GM21528 (cell line): ENCODE data around the gene ARHGEF40.

Source experiments
- ATAC-seq: cut with Tn5 transposase; IDR thresholded peaks from one replicate; pipeline ENCODE4 v1.9.1; 2021; ENCODE audit warnings: mild to moderate bottlenecking, moderate library complexity; ENCODE audit not compliant: unreplicated experiment, low FRiP score

Gene ARHGEF40

DNA sequence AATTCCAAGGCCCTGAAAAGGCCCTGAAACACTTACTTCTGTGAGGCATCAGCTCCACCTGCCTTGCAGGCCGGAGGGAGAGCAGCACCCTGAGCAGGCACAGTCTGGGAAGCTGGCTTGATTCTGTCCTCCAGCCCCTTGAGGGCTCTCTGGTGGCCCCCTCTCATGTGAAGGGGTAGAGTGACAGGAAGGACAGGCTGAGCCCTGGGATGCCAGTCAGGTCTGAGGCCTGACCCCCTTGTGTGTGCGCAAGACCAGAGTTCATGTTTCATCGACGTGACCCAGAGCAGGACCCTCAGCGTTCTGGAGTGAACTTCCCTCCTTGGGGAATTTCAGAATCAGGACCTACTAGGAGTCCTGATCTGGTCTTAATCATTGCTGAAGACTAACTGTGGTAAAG is 11.2 kb upstream of the ARHGEF40 start:
- no peak for ATAC-seq

DNA sequence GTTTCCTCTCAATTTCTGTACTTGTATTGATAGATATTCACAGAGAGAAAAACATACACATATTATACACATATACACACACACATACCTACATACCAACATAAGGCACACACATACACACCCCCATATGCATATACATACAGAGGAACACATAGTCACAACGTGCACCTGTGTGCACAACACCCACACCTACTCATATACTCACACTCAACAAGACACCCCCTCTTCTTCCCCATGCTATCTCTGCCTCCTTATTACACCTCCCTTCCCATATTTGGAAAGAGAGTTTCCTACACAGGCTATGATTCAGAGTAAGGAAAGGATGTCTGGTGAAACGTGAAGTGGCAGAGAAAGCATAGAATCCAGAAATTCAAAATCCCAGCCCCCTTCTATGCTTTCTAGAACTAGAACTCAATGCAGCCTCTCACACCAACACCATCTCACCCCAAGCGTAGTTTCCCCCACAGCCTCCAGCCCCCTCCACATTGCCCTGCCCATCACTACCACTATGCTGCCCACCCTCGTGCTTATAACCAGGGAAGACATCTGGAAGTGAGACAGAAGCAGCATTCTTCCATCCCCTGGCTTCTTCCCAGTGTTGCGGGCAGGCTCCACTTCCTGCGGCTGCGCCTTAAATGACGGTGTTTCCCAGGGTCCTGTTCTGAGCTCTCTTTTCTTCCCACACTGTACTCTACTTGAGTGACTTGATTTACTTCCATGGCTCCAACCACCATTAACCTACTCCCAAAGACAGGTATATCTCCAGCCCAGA is 10.1 kb upstream of the ARHGEF40 start:
- no peak for ATAC-seq

DNA sequence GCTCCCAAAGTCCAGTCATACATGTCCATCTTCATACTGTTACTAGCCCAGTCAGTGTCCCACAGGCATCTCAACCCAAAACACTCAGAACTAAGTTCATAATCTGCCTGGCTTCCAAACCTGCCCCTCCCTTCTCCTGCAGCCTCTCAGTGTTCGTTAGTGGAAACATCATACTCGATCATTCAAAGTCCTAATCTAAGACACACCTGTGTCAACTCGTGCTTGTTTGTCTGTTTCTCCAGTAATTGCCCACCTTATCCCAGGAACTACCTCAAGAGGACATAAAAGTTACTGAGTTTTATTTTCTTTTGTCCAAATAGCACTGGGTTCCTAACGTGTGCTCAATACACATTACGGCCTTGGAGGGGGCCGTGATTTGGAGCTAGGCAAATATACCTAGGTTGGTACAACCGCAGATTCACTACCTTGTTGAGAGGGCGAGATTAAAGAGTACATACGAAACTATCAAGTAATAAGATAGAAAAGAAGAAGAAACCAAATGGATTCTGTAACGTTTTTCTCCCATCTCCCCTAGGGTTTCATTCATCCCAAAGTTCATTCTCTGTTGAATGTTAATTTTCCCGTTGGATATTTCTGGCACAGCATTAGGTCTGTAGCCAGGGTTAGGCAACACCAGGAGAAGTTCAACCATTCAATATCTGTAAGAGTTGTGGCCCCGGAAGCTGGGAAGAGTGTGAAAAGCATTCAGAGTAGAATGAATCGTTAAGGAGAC is 9.3 kb upstream of the ARHGEF40 start:
- no peak for ATAC-seq

DNA sequence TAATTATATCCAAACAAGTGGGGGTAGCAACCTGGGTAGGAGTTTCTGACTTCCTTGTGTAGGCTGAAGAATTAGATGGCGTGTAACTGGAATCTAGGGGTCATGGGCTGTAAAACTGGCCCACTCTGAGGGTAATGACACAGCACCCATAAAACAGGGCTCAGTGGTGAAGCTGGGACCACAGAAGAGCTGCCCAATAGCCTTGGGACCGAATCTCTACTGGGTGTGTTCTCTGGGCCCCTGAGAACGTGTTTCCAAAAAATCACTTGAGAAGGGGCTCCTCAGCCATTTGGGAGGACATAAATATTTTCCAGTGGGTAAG is 8.8 kb upstream of the ARHGEF40 start:
- no peak for ATAC-seq

DNA sequence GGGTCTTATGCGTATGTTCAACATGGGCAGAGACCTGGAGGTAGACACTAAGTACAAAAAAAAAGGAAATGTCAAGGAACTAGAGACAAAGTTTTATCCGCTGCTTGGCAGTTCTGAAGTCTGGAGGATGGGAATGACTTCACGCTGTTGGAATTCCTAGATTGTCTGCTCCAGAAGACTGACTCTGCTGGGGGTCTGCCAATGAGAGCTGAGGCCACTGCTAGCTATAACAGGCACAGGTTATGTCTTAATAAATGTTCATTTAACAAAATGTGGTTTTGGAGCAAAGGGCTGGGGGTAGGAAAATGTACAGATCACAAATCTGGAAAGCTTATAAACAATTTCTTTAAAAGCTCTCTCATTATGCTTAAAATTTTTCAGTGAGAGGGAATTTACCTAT is 6.6 kb upstream of the ARHGEF40 start:
- ATAC-seq = no peak

DNA sequence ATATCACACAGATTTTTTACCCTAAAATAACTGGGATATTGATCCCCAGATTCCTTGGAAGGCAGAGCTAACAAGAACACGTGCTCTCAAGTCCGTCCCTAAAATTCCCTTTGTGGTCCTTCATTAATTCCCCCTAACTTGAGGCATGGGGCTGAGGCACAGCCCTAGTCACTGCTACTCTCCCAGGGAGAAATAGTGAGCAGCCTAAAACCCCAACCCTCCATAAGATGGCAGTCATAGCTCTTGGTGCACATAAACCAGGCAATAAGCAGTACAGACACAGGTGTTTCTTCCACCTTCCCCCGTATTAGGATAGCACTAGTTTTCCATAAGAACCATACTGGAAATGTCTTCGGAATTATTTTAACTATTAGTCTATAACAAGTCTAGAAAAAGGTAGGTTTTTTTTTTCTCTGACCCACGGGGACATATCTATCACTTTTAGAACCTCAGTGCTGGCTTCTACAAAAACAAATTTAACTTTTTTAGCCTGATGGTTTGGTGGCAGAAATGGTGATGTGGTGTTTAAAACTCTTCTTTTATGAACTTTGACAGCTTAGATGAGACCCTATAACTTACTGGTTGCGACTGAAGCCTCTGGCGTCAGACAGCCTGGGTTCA is 3.1 kb upstream of the ARHGEF40 start:
- ATAC-seq = no peak

DNA sequence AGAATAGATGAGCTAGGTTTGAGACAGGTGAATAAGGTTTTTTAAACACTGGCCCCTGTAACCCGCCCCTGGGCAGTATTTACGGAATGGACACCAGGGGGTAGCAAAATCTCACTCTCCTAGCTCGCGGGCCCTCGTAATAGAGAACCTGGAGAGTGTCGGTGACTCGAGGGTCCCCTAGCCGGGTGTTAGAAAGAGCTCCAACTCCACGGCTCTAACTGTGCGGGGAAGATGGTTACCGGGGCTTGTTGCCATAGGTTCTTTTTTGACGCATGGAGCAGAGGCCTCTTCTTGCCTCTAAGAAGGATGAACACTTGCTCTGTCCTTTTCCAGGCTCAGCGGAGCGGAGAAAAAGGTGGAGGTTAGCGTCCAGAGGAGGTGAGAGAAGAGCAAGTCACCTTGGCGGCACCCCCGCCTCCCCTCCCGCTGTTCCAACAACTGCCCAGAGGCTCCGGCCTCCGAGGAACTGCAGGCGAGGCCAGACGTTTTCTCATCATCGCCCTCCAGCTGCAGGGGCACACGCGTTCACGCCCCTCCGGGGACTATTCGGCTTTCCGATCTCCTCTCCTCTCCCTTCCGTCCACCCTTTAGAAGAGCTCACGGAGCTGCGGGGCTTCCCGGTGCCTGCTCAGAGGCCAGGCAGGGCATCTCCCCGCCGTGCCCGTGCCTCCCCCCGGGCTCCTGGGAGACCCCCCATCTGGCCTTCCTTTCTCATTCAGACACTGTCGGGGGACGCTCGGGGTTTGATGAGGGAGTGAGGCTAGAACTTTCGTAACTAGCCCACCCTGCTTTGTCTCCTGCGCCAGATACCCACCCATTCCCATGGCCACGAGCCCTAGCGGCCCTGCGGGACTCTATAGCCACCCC is 1.4 kb upstream of the ARHGEF40 start:
- ATAC-seq = no peak

DNA sequence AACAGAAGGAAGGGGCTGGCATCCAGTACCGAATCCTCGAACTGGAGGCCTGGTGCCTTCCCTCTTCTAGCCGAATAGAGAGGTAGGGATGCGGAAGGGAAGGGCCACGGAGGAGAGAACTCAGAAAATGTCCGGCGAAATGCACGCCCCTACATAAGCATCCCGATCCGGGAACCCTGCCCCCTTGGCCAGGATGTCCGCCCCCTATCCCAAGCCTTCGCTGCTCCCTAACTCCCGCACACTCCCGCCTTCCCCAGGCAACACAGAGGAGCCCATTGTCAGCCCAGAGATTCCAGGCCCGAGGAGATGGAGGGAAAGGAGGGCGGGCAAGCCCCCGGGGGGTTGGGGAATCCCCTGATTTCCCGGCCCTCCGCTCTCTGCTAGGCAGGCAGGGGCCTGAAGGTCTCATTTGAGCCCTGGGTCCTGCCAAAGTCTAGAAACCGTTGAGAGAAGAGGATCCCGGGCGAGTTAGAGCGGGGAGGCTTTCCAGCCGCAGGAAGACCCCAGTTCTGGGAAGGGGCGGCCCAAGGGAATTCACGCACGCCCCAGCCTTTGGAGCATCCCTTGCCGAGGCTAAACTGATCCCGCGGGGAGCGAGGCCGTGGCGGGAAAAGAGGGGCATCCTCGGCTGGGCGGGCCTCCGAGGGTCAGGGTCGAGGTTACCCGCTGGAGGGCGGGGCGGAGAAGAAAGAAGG is 569 bp upstream of the ARHGEF40 start:
- ATAC-seq = no peak

DNA sequence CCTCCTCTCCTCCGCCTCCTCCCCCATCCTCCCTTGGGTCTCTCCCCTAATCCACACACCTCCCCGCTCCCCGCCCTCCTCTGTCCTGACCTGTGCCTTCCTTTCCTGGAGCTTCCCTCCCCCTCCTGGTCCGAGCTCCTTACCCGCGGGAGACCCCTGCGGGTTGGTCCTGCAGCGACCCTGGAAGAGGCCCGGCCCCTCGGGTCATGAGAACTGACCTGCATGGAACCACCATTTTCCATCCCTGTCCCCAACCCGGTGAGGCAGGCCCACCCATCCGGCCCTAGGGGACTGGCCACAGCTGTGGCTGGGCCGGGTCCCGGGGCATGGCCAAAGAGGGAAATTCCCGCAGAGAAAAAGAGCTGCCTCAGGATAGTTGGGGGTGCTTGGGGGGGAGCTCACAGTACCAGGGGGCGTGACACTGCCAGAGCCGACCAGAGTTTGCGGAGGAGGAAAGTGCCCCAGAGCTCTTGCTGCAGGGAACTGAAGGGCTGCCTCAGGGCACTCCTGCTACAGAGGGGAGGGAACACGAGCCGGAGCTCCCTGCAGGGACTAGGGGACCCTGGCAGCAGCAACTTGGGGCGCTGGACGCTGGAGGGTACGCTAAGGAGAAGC is 613 bp downstream of the ARHGEF40 start:
- no peak for ATAC-seq

DNA sequence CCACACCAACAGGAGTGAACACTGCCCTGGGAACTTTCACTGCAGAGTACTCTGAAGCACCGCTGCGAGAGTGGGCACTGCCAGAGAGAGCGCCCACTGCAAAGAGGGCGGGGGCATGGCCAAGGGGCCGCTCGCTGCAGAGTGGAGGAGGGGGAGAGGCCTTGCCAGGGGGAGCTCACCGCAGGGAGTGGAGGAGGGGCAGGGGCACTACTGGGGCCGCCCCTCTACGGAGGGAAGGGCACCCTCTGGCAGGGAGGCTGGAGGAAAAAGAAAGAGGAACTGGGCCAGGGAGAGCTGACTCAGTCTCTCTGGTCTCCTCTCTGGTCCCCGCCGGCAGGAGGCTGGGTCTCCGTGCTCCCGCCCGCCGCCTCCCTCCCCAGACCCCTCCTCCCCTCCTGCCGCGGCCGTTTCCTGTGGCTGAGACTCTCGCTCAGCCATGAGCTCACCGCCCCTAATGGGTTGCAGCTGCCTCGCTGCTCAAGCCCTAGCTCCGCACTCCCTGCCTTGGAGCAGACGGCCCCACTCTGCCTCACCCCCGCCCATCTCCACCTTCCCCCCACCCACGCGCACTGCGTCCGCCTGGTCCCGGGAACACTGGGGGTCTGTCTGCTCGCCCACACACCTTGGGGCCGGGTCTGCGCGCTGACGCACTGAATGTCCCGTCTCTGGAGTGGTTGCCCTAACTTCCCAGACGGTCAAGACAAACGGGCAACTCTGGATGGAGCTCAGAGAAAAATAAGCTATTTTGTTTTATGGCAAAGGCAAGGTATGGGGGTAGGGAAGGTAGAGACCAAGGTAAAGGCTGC is 1.3 kb downstream of the ARHGEF40 start:
- ATAC-seq = peak; percentile 75

DNA sequence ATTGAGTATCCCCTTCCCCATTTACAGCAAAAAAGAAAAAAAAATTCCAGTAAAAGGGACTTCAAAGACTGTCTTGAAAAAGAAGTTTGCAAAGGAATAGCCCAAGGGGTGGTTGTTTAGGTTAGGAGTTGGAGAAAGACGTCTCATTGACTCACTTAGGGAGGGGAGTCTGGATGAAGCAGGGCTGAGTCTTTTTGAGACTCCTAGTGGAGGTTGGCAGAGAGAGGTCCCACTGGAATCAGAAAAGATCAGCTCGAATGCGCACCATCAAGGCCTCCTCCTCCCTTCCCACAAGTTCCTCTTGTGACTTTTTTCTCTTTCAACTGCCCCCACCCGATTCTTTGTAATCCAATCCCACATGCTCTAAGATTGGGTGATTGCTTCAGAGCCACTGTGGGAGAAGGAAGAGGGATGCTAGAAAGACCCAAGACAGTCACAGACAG is 1.9 kb downstream of the ARHGEF40 start:
- ATAC-seq = no peak

DNA sequence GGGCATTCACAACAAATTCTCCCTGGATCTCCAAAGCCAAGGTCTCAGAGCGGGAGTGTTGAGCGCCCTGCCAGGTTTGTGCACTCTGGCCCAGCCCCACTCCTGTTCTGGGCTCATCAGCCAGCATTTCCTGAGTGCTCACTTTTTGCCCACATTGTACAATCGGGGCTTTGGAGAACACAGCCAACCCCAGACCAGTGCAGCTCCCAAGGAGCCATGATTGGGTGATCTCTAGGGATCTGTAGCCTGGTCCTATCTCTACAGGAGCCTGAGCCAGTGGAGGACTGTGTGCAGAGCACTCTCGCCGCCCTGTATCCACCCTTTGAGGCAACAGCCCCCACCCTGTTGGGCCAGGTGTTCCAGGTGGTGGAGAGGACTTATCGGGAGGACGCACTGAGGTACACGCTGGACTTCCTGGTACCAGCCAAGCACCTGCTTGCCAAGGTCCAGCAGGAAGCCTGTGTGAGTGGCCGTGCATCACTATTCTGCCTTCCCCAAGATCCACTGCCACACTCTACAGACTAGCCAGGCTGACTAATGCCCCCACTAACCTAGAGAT is 2.8 kb downstream of the ARHGEF40 start:
- no peak for ATAC-seq

DNA sequence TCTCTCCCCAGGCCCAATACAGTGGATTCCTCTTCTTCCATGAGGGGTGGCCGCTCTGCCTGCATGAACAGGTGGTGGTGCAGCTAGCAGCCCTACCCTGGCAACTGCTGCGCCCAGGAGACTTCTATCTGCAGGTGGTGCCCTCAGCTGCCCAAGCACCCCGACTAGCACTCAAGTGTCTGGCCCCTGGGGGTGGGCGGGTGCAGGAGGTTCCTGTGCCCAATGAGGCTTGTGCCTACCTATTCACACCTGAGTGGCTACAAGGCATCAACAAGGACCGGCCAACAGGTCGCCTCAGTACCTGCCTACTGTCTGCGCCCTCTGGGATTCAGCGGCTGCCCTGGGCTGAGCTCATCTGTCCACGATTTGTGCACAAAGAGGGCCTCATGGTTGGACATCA is 3.8 kb downstream of the ARHGEF40 start:
- ATAC-seq = no peak

DNA sequence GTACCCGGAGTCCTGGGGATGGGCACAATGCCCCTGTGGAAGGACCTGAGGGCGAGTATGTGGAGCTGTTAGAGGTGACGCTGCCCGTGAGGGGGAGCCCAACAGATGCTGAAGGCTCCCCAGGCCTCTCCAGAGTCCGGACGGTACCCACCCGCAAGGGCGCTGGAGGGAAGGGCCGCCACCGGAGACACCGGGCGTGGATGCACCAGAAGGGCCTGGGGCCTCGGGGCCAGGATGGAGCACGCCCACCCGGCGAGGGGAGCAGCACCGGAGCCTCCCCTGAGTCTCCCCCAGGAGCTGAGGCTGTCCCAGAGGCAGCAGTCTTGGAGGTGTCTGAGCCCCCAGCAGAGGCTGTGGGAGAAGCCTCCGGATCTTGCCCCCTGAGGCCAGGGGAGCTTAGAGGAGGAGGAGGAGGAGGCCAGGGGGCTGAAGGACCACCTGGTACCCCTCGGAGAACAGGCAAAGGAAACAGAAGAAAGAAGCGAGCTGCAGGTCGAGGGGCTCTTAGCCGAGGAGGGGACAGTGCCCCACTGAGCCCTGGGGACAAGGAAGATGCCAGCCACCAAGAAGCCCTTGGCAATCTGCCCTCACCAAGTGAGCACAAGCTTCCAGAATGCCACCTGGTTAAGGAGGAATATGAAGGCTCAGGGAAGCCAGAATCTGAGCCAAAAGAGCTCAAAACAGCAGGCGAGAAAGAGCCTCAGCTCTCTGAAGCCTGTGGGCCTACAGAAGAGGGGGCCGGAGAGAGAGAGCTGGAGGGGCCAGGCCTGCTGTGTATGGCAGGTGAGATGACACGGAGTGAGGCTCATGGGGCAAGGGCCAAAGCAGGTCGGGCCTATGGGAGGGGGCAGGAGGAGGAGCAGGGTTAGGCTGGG is 4.5 kb downstream of the ARHGEF40 start:
- no peak for ATAC-seq

DNA sequence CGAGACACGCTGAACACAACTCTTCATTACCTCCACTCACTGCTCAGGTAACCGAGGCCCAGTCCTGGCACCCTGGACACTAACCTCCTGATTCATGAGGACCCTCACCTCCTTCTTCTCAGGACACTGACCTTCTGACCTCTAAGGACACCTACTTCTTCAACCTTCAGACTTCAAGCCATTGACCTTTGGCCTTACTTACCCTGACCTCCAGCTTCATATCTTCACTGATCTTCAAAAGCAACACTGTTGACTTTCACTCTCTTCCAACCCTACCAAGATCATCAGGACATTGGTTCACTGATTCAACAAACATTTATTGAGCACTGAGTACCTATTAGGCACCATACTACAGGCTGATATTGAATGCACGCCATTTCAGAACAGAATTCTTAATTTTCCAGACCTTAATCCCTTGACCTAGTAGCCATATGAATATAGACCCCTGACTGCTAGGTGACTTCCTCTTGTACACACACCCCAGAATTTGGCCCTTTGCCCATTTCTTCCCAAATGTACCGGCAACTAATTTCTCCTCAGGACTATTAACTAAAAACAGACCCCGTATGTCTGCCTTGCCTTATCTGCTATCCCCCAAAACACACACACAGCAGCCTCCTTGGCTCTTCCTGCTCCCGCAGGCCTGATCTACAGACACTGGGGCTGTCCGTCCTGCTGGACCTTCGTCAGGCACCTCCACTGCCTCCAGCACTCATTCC is 5.8 kb downstream of the ARHGEF40 start:
- no peak for ATAC-seq

DNA sequence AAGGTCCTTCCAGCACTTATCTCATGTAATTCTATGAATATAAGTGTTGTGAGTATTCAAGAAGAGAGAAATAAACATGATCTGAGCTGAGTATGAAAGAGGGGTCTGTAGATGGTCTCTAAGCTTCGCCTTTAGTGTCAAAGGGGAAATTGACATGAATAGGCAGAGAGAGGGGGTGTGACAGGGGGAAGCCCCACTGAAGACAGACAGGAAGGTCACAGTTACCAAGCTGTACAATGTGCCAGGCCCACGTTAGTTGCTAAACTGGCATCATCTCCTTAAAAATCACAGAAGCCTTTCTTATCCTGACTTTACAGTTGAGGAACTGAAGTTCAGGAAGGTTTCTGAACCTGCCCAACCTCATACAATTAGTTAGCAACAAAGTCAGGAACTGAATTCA is 7.6 kb downstream of the ARHGEF40 start:
- no peak for ATAC-seq

DNA sequence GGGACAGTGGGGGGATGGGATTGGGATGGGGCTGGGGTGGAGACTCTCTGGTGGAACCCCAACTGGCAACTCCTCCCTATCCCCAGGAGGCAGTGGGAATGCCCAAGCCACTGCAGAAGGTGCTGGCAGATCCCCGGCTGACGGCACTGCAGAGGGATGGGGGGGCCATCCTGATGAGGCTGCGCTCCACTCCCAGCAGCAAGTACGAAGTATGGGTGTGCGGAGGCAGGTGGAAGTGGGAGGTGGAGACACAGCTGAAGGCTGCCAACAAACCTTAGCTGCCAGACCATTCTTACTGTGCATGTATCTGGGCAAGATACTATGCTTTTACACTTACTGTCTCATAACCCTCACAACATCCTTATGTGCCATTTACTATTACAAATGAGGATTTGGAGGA is 8.2 kb downstream of the ARHGEF40 start:
- no peak for ATAC-seq
